Naive thymus-derived CD4-positive, alpha-beta T cell (primary cell): ENCODE data around the gene RPS25. TPM values are rescaled to one million over a fixed set of nuclear protein-coding genes. Genes with fewer than 3 reads are reported as not detected.
A peak's percentile ranks its signal among the peaks of the same experiment; 100 is the strongest.
"Not testable (repeated sequence)": the region's sequence is repeated elsewhere in the genome, so short reads cannot be mapped to it uniquely, and the experiment has no call there.

Source experiments
- ATAC-seq: fragments of 150-1000 bp; cut with Tn5 transposase; 2 replicates; pipeline ENCODE4 v1.10.0; 2021; ENCODE audit warnings: mild to moderate bottlenecking, moderate library complexity
- CTCF ChIA-PET: fragments of 350-600 bp; sonication (Branson Sonifier 250); formaldehyde crosslinking; loops from one replicate; lab custom pipeline; 2021; ENCODE audit warnings: antibody characterized with exemption; lab: Charles Lee
- POLR2A ChIA-PET: fragments of 350-600 bp; sonication (Branson Sonifier 250); formaldehyde crosslinking; loops from one replicate; lab custom pipeline; 2021; ENCODE audit warnings: antibody characterized with exemption, inconsistent platforms; lab: Charles Lee
- DNase-seq, 9 donors: peaks; one replicate each; pipeline versions ENCODE4 v3.0.0 to v3.0.0-alpha.2; 2020 to 2022; ENCODE audit warnings: mixed read lengths in 1 of 9
- H3K27ac ChIP-seq: one replicate; pipeline ENCODE4 v1.7.0; 2013; ENCODE audit warnings: mild to moderate bottlenecking, low read depth, low read length, moderate library complexity
- H3K27me3 ChIP-seq, 2 donors: one replicate each; pipeline ENCODE4 v1.7.0; 2013; ENCODE audit warnings: low read length in 2 of 2, mild to moderate bottlenecking in 2 of 2, moderate library complexity in 2 of 2; ENCODE audit not compliant: control insufficient read depth in 2 of 2, insufficient read depth in 2 of 2
- H3K36me3 ChIP-seq, 3 experiments: 1 replicate in 2 of 3; 2 replicates in 1 of 3; pipeline ENCODE4 v1.7.0; 2013; ENCODE audit warnings: low read length in 3 of 3, mild to moderate bottlenecking in 3 of 3, moderate library complexity in 1 of 3; ENCODE audit not compliant: insufficient read depth in 3 of 3, control insufficient read depth in 2 of 3
- H3K4me1 ChIP-seq, 2 donors: one replicate each; pipeline ENCODE4 v1.7.0; 2013; ENCODE audit warnings: low read length in 2 of 2, mild to moderate bottlenecking in 2 of 2, moderate library complexity in 1 of 2; ENCODE audit not compliant: control insufficient read depth in 2 of 2, insufficient read depth in 2 of 2
- H3K4me3 ChIP-seq: 2 replicates; pipeline ENCODE4 v1.7.0; 2013; ENCODE audit warnings: mild to moderate bottlenecking, low read length
- H3K9me3 ChIP-seq, 3 experiments: 1 replicate in 2 of 3; 2 replicates in 1 of 3; pipeline ENCODE4 v1.7.0; 2013; ENCODE audit warnings: low read length in 3 of 3; ENCODE audit not compliant: control insufficient read depth in 2 of 3
- H3K27ac Mint-ChIP-seq, 9 donors: one replicate each; pipeline ENCODE4 v1.8.0; 2020 to 2022; ENCODE audit warnings: mixed read lengths in 9 of 9, mild to moderate bottlenecking in 8 of 9, moderate library complexity in 5 of 9, inconsistent platforms in 2 of 9
- H3K27me3 Mint-ChIP-seq, 5 donors: one replicate each; pipeline ENCODE4 v1.8.0; 2021 to 2022; ENCODE audit warnings: mixed read lengths in 5 of 5, mild to moderate bottlenecking in 1 of 5
- H3K36me3 Mint-ChIP-seq, 5 donors: one replicate each; pipeline ENCODE4 v1.8.0; 2020 to 2022; ENCODE audit warnings: mixed read lengths in 5 of 5, mild to moderate bottlenecking in 3 of 5, inconsistent platforms in 1 of 5
- H3K4me1 Mint-ChIP-seq, 7 donors: one replicate each; pipeline ENCODE4 v1.8.0; 2020 to 2022; ENCODE audit warnings: mixed read lengths in 7 of 7, mild to moderate bottlenecking in 3 of 7, inconsistent platforms in 1 of 7
- H3K4me3 Mint-ChIP-seq, 10 donors: one replicate each; pipeline ENCODE4 v1.8.0; 2020 to 2022; ENCODE audit warnings: mild to moderate bottlenecking in 10 of 10, mixed read lengths in 10 of 10, moderate library complexity in 6 of 10, inconsistent platforms in 2 of 10
- H3K9me3 Mint-ChIP-seq, 11 donors: one replicate each; pipeline ENCODE4 v1.8.0; 2020 to 2022; ENCODE audit warnings: mixed read lengths in 11 of 11, mild to moderate bottlenecking in 4 of 11, inconsistent platforms in 1 of 11, moderate library complexity in 1 of 11
- intact Hi-C, 2 donors: fragments of 100-400 bp; cut with micrococcal nuclease; formaldehyde crosslinking; loops; one replicate each; pipeline ENCODE4 v1.15.1; 2023
- polyA plus RNA-seq, 2 donors: library from polyadenylated mRNA; unstranded; fragments of 300-500 nt; fragmentation: Illumina TruSeq; gene quantifications; one replicate each; pipeline ENCODE4 v1.2.3, GENCODE V29; 2021
- total RNA-seq, 6 experiments: library from RNA in 5 of 6; stranded (reverse) in 5 of 6; gene quantifications; 1 replicate in 5 of 6; 2 replicates in 1 of 6; pipeline ENCODE4 v1.2.3 and lab custom pipeline; 2021 to 2026

The RPS25 gene
- total and polyA plus RNA-seq, 7 experiments from 2014 or later = 1,535 to 6,094 (median 2,866) TPM

GRCh38 chr11:119017377-119017776 is 766 bp downstream of the RPS25 start:
- H3K9me3 Mint-ChIP-seq, H3K27me3 ChIP-seq, H3K9me3 ChIP-seq, ATAC-seq, H3K27me3 Mint-ChIP-seq: not testable (repeated sequence)
- intact Hi-C loops = loop anchor here (5.0 kb wide), 3 partner anchors 150 to 445 kb away; partner anchors contain the start of genes ARCN1 (in 1 of the 2) and NLRX1 (in 1 of the 2)
- Mint-ChIP-seq H3K36me3 (peaks cover 8 to 57% (median 40%) of the 10 kb centered on the region in 5 donors), H3K4me3 (peak overlapping the region; percentile 96 to 100 (median 98)), H3K27ac (peak overlapping the region; percentile 99 to 100 (median 100)), H3K4me1 (peaks cover 22 to 77% (median 52%) of the 10 kb centered on the region in 7 donors)
- ChIA-PET POLR2A (interaction anchor here (0.7 to 4.2 kb wide), 7 partner anchors 12 to 85 kb away, joined by 3 to 69 read pairs (median 9); partner anchors contain the start of genes CENATAC, HMBS and SLC37A4), CTCF (interaction anchor here (1.0 kb wide), 1 partner anchor 109 kb away, joined by 4 read pairs; no protein-coding TSS in a partner anchor)
- peaks cover 18 to 61% (median 25%) of the 10 kb centered on the region in 3 experiments for H3K36me3 ChIP-seq
- peak overlapping the region; percentile 89 for H3K4me3 ChIP-seq
- H3K4me1 ChIP-seq = peaks cover 30 to 32% of the 10 kb centered on the region in 2 donors
- DNase-seq = peak in 3 of 9 donors; percentile 22 to 31 (median 25)
- peak overlapping the region; percentile 98 for H3K27ac ChIP-seq

- Mint-ChIP-seq H3K4me3 (peak overlapping the region; percentile 37 to 100 (median 98)), H3K36me3 (peaks cover 10 to 53% (median 39%) of the 10 kb centered on the region in 5 donors), H3K9me3 (peaks cover 0 to 2% (median 0%) of the 10 kb centered on the region in 11 donors), H3K27ac (peak overlapping the region in 7 of 9 donors; percentile 31 to 100 (median 99)), H3K4me1 (peaks cover 20 to 70% (median 51%) of the 10 kb centered on the region in 7 donors), H3K27me3 (no peaks in the 10 kb centered on the region)
- Histone ChIP-seq H3K4me3 (peak overlapping the region; percentile 7), H3K27ac (peak overlapping the region; percentile 98), H3K36me3 (peaks cover 18 to 61% (median 21%) of the 10 kb centered on the region in 3 experiments), H3K9me3 (peaks cover 0 to 3% (median 0%) of the 10 kb centered on the region in 3 experiments), H3K4me1 (peaks cover 28 to 29% of the 10 kb centered on the region in 2 donors), H3K27me3 (no peaks in the 10 kb centered on the region)
- ATAC-seq (no peak), DNase-seq (no peak)
- intact Hi-C loops = loop anchor here (5.0 kb wide), 3 partner anchors 151 to 444 kb away; partner anchors contain the start of genes ARCN1 (in 1 of the 2) and NLRX1 (in 1 of the 2)
- ChIA-PET CTCF (interaction anchor here (1.0 kb wide), 1 partner anchor 108 kb away, joined by 4 read pairs; no protein-coding TSS in a partner anchor), POLR2A (interaction anchor here (0.6 to 3.8 kb wide), 12 partner anchors 9 to 150 kb away, joined by 3 to 67 read pairs (median 4); partner anchors contain the start of genes CENATAC, HMBS, SLC37A4 and VPS11)
Measured at GRCh38 chr11:119016216-119017009, 1.7 kb downstream of the RPS25 start.

- ChIA-PET CTCF (interaction anchor here (0.6 to 1.8 kb wide), 2 partner anchors 16 to 268 kb away, joined by 3 to 7 read pairs; no protein-coding TSS in a partner anchor), POLR2A (interaction anchor here (0.8 to 2.4 kb wide), 7 partner anchors 12 to 101 kb away, joined by 3 to 22 read pairs (median 7); partner anchors contain the start of genes CENATAC, HMBS and VPS11)
- H3K4me1 ChIP-seq = peaks cover 22 to 25% of the 10 kb centered on the region in 2 donors
- no peaks in the 10 kb centered on the region for H3K27me3 Mint-ChIP-seq
- peaks cover 21 to 68% (median 24%) of the 10 kb centered on the region in 3 experiments for H3K36me3 ChIP-seq
- no peak overlapping the region for H3K4me3 ChIP-seq
- peaks cover 10 to 50% (median 40%) of the 10 kb centered on the region in 5 donors for H3K36me3 Mint-ChIP-seq
- H3K27ac Mint-ChIP-seq = peak overlapping the region in 6 of 9 donors; percentile 12 to 100 (median 70)
- peaks cover 0 to 2% (median 0%) of the 10 kb centered on the region in 11 donors for H3K9me3 Mint-ChIP-seq
- peak overlapping the region in 7 of 10 donors; percentile 14 to 77 (median 26) for H3K4me3 Mint-ChIP-seq
- H3K27me3 ChIP-seq = no peaks in the 10 kb centered on the region
- peak overlapping the region; percentile 2 for H3K27ac ChIP-seq
- H3K9me3 ChIP-seq = peaks cover 0 to 3% (median 0%) of the 10 kb centered on the region in 3 experiments
- ATAC-seq (no peak), DNase-seq (no peak)
- intact Hi-C loops = loop anchor here (5.0 kb wide), 3 partner anchors 152 to 443 kb away; partner anchors contain the start of genes ARCN1 (in 1 of the 2) and NLRX1 (in 1 of the 2)
- peaks cover 14 to 61% (median 41%) of the 10 kb centered on the region in 7 donors for H3K4me1 Mint-ChIP-seq
Measured at GRCh38 chr11:119015054-119015611, 3.0 kb downstream of the RPS25 start.

GRCh38 chr11:119014209-119014924 is 3.8 kb downstream of the RPS25 start:
- peak overlapping the region in 6 of 9 donors; percentile 14 to 100 (median 50) for H3K27ac Mint-ChIP-seq
- POLR2A ChIA-PET = interaction anchor here (0.6 to 2.4 kb wide), 4 partner anchors 16 to 223 kb away, joined by 3 to 22 read pairs (median 4); partner anchors contain the start of genes CENATAC and DDX6
- peaks cover 0 to 2% (median 0%) of the 10 kb centered on the region in 11 donors for H3K9me3 Mint-ChIP-seq

GRCh38 chr11:119012629-119013170 is 5.4 kb downstream of the RPS25 start:
- intact Hi-C loops = no loop called here
- H3K36me3 Mint-ChIP-seq = peaks cover 12 to 55% (median 36%) of the 10 kb centered on the region in 5 donors
- H3K4me1 Mint-ChIP-seq = peaks cover 6 to 40% (median 26%) of the 10 kb centered on the region in 7 donors
- peaks cover 17 to 18% of the 10 kb centered on the region in 2 donors for H3K4me1 ChIP-seq
- POLR2A ChIA-PET = interaction anchor here (0.6 to 0.8 kb wide), 2 partner anchors 83 to 345 kb away, joined by 3 read pairs; a partner anchor contains a TSS
- H3K9me3 Mint-ChIP-seq = no peaks in the 10 kb centered on the region
- H3K4me3 ChIP-seq = no peak overlapping the region
- no peak for ATAC-seq
- no peaks in the 10 kb centered on the region for H3K9me3 ChIP-seq
- peaks cover 27 to 75% (median 27%) of the 10 kb centered on the region in 3 experiments for H3K36me3 ChIP-seq
- H3K27ac Mint-ChIP-seq = peak overlapping the region in 8 of 9 donors; percentile 0 to 53 (median 18)
- H3K4me3 Mint-ChIP-seq = no peak overlapping the region
- CTCF ChIA-PET = no interaction called here
- DNase-seq = no peak
- no peaks in the 10 kb centered on the region for H3K27me3 ChIP-seq
- no peak overlapping the region for H3K27ac ChIP-seq
- no peaks in the 10 kb centered on the region for H3K27me3 Mint-ChIP-seq

More at GRCh38 chr11:119014209-119014924, 3.8 kb downstream of the RPS25 start:
- H3K9me3 ChIP-seq = peaks cover 0 to 3% (median 0%) of the 10 kb centered on the region in 3 experiments
- peaks cover 27 to 76% (median 27%) of the 10 kb centered on the region in 3 experiments for H3K36me3 ChIP-seq
- no peak overlapping the region for H3K4me3 ChIP-seq
- H3K4me1 Mint-ChIP-seq = peaks cover 7 to 55% (median 33%) of the 10 kb centered on the region in 7 donors
- H3K27ac ChIP-seq = no peak overlapping the region
- peaks cover 17 to 18% of the 10 kb centered on the region in 2 donors for H3K4me1 ChIP-seq
- intact Hi-C loops = no loop called here
- no peak for ATAC-seq
- no peak for DNase-seq
- no peak overlapping the region for H3K4me3 Mint-ChIP-seq
- H3K36me3 Mint-ChIP-seq = peaks cover 10 to 47% (median 40%) of the 10 kb centered on the region in 5 donors
- CTCF ChIA-PET = interaction anchor here (1.8 kb wide), 1 partner anchor 15 kb away, joined by 7 read pairs; no protein-coding TSS in a partner anchor
- no peaks in the 10 kb centered on the region for H3K27me3 Mint-ChIP-seq
- no peaks in the 10 kb centered on the region for H3K27me3 ChIP-seq
